Pons (tissue), 1 donor: ENCODE data around the gene SLC6A20.
"Not testable (repeated sequence)": the region's sequence is repeated elsewhere in the genome, so short reads cannot be mapped to it uniquely, and the experiment has no call there.

Experiments
- DNase-seq: peaks from one replicate; pipeline ENCODE4 v3.0.0-alpha.2; 2016; ENCODE audit warnings: low spot score

SLC6A20 gene

DNA sequence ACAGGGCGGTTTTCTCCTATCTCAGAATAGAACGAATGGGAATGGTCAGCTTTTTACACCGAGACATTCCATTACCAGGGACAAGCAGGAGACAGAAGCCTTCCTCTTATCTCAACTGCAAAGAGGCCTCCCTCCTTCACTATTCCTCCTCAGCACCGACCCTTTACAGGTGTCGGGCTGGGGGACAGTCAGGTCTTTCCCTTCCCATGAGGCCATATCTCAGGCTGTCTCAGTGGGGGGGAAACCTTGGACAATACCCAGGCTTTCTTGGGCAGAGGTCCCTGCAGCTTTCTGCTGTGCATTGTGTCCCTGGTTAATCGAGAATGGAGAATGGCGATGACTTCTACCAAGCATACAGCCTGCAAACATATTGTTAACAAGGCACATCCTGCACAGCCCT, 39.2 kb downstream of the SLC6A20 start:
- not testable (repeated sequence) for DNase-seq

DNA sequence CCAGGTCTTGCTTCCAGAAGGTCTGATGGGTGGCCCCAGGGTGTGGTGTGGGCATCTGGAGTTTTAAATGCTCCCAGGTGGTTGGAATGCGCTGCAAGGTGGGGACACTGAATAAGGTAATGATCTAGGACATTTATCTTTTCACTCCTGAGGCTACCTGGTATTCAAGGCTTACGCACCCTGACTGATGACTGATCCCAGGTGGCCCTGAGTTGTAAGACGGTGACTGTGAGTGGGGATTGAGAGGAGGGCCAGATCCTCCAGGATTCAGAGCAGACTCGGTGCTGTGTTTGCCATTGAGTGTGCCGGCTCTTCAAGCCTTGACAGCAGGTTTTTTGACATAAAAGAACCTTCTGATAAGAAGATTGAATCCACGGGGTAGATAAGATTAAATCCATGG, 40.3 kb downstream of the SLC6A20 start:
- no peak for DNase-seq

DNA sequence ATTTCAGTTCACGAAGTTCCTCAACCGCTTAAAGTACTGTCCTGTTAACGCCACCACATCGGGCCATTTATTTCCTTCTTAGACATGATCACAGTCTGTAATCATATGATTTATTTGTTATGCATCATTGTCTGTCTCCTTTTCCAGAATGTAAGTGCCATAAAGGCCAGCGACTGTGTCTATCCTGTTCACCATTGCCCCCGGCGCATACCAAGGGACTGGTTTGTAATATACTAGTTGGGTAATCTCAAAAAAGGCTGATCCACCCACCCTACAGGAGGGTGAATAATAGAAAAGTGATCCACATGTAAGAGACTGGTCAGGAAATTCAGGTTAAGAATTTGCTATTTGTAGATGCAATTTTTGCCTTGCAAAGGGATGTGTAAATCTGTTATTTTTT, 41.9 kb downstream of the SLC6A20 start:
- DNase-seq = no peak

DNA sequence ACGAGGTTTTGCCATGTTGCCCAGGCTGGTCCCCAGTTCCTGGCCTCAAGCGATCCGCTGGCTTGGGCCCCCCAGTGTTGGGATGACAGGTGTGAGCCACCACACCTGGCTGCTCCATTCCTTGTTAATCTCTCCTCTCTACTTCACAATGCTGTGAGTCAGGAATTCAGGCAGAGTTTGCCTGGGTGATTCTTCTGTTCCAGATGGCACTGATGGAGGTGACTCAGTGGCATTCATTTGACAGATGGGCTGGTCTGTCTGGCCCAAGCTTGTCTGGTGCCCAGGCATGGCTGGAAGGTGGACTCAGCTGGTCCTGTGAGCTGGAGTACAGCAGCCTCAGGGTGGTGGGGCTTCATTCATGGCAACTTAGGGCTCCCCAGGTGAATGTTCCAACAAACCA, 43.2 kb downstream of the SLC6A20 start:
- DNase-seq = no peak

DNA sequence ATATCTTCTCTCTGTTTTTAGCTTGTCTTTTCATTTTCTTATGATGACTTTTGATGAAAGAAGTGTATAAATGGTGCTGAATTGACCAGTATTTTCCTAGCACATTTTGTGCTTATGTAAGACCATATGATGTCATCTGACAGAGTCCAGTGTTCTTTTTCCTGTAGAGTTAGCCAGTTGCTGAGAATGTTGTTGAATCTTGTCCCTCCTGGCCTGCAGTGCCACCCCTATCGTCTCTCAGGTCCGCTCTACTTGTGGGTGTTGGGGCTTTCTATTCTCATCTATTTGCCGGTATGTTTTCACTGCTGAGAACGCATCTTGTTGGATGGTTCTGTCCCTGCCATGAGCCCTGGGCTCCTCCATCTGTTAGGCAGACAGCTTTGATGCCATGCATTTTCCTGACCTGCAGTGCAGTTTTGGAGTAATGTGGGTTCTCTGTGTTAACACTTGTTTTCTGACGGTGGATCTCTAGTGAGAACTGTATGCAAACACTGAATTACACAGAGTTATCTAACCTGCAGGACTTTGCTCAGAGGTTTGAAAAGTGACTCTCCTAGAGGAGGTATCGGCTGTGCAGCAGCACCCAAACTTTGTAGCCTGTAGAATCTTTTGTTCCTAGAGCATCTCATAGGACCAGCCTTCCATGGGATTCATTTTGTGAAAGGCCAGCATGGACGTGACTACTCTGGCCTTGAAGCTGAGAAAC, 44.6 kb downstream of the SLC6A20 start:
- peak; percentile 2 for DNase-seq

DNA sequence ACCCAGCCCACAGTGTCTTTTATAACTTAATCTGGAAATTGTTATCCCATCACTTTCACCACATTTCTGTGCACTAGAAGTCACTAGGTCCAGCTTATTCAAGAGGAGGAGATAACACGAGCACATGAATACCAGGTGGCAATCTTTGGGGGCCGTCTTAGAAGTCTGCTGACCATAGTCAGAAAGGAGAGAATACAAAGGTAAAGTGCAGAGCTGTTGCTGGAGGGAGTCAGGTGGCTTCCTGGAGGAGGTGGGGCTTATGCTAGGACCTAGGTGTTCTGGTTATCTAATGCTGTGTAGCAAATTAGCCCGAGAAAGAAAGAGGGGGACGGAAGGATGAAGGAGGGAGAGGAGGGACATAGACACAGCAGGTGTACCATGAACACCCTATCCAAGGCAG, 46.5 kb downstream of the SLC6A20 start:
- no peak for DNase-seq

DNA sequence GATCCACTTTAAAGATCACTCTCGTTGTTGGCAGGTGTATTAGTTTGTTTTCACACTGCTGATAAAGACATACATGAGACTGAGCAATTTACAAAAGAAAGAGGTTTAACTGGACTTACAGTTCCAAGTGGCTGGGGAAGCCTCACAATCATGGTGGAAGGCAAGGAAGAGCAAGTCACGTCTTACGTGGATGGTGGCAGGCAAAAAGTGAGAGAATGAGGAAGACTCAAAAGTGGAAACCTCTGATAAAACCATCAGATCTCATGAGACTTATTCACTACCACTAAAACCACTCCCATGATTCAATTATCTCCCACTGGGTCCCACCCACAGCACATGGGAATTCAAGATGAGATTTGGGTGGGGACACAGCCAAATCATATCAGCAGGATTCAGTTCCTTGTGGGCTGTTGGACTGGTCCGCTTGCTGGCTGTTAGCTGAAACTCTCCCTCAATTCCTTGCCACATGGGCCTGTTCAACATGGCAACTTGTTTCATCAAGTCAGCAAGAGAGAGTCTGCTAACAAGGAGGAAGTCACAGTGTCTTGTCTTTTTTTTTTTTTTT, 47.2 kb downstream of the SLC6A20 start:
- not testable (repeated sequence) for DNase-seq

DNA sequence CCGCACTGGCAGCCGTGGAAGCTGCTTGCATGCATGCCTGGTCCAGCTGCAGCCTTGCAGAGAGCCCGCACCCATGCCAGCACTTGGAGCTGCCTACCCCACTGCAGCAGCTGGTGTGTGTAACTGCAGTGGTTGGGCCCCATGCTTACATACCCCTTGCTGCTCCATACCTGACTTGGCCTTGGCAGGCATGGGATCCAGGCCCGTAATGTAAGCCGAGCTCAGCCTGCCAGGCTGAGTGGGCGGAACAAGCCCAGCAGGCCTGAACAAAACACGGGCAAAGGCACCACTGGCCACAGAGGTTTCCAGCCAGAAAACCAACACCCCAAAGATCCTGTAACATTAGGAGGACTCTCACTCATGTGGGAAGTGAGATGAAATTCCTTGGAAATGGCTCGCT, 48.3 kb downstream of the SLC6A20 start:
- DNase-seq = no peak

DNA sequence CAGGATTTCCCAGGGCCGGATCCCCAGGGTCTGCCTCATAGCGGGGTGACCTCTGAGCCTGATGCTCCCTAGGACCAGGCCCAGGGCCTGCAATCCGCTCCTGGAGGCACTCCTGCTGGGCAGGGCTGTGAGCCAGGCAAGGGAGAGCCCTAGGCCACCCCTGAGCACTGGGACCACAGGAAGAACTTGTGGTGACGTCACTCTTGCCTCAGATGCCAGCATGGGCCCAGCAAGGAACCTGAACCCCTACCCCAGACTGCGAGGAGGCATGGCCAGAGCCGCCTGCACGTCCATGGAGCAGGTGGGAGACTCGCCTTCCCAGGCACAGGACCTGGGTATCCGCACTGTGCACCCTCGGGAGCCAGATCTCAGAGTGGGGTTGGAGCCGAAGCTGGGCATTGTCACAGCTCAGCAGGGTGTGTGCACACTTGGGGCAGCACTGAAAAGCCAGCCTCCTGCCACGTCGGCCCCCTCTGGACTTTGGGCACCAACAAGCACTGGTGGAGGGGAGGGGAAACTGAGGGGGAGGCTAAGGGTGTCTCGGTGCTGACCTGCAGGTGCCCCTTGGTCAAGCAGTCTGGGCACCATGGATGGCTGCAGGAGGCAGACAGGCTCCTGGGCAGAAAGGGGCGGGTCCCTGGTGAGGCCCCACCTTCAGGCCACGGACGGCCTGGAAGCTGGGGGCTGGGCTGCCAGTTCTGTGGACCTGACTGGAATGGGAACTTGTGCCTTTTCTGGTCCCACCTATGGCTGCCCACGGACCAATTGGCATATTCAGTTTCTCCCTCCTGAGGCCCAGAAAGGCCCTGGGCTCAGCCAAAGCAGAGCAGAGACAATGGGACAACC, 49.3 kb downstream of the SLC6A20 start:
- no peak for DNase-seq

DNA sequence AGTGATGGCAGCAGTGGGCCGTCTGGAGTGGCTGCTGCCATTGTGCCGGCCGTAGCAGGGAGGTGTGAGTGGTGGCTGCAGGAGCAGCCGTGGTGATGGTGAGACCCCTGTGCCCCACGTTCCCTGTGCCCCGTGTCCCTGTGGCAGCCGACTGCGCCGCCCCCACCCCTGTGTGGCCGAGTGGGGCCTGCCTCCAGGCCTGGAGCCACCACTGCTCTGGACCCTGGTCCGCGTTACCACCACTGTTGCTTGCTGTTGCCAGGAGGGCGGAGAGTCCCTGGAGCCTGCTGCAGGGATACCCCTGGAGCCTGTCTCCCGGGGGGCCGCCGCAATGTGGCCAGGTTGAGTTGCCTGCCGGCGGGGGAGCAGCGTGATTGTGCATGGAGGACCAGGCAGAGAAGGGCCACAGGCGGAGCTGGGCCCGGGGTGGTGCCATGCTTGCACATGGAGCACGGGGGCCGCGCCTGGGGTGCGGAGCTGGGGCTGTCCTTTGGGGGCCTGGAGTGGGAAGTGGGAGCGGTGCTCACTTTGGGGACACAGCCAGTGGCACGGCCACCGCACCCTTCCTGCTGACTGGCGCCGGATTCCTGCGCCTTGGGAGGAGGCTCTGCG, 50.1 kb downstream of the SLC6A20 start:
- no peak for DNase-seq

DNA sequence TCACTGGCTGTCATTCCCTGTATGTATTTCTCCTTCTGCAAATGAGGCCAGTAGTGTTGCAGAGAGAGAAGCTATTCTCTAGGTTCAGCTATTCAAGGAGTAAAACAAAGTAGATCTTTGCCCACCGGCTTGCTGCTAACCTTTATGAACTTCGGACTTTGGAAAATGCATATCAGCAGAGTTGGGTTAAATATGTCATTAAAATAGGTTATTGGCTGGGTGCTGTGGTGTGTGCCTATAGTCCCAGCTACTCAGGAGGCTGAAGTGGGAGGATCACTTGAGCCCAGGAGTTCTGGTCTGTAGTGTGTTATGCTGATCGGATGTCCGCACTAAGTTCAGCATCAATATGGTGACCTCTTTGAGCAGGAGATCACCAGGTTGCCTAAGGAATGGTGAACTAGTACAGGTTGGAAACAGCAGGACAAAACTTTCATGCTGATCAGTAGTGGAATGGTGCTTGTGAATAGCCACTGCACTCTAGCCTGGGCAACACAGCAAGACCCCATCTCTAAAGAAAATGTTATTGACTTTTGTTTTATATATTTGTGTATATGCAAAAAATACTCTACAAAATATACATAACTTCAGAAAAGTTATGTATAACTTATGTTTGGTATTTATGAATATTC, 53.8 kb downstream of the SLC6A20 start:
- no peak for DNase-seq

DNA sequence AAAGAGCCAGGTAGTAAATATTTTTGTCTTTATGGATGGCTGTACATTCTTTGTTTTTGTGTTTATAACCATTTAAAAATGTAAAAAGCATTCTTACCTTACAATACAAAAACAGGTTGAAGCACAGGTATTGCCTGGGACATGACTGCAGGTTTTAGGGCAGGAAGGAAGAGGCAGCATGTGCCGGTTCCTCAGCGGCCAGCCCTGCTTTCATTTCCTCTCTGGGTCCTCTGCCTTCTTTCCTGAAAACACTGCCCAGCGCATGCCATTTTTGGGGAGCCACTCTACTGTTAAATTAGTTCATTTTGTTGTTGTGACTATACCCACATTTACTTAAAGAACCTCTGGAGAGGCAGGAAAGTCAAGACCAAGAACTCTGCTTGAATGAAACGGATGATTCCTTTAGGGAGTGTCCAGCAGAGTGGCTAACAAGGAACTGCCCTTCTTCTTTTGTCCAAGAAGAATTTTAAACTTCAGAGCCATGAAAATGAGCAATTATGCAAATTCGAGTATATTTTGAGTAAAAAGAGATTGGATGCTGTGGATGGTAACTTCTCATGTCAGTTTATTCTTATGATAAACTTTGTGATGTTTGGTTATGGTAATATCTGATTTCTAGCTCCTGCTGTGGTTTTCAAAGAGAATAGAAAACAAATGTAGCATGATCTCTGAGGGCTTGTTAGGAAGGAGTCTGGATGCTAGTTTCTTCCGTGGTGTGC, 54.4 kb downstream of the SLC6A20 start:
- DNase-seq = peak; percentile 1

DNA sequence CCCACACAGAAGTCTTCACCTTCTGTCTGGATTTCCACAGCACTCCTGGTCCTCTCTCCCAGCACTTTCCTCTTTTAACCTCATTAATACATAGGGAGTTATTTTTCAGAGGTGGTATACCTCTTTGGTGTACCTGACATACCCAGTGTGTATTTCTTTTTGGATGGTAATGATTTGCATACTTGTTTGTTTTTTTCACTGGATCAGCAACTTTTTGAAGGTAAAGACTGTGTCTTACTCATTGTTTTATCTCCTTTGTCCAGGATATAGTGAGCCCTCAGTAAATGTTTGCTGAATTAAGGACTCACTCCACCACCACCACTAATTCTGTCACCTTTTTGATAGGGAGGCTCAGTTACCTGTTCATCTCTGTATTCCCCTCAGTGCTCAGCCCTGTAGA, 55.1 kb downstream of the SLC6A20 start:
- DNase-seq = no peak

DNA sequence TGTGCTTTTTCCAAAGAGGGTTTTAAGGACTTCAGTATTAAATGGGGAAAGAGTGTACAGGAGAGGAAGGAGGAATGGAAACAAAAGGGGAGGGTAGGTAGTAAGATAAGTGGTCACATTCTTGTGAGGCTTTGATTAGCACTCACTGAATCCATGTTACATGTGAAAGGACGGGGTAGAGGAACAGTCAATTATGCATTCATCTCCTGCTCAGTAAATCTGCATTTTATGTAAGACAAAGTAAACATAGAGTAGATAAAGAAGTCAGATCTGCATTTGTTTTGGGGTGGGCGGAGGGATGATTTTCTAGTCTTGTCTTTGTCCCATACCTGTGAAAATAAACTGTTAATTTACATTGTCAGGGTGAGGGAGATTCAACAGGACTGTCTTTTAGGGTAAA, 56.3 kb downstream of the SLC6A20 start:
- no peak for DNase-seq

DNA sequence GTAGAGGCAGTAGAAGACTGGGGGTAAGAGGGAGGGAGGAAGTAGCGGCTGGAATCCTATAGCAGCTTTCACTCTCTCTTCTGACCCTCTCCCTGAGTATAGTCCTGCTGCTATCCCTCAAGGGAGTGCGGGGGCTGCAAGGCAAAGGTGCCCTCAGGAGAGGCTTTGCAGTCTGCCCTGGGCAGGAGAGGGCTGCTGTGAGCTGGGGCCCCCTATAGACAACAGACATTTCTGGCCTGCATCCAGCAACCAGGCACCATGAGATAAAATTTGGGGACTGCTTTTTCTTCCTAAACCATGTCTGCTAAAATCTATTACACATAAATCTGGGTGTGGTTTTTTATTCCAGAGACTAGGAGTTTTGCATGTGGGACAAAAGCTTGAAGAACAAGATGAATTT, 59.1 kb downstream of the SLC6A20 start:
- DNase-seq = no peak

DNA sequence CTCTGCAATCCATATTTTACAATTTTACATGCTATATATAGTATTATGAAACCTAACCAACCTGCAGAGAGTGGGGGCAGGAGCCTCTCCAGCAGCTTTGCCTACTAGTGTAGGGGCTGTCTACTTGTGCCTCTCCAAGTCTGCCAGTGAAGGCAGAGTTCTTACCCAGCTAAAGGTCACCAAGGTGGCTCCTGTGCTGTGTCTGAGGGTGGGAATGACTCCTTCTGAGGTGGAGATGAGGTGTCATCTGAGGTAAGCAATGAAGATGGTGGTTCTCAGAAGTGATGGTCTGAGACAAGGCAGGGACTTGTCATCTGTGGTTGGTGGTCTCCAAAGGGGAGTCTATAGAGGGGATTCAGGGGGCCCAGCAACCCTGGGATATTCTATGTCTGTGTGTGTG, 59.6 kb downstream of the SLC6A20 start:
- DNase-seq = no peak

DNA sequence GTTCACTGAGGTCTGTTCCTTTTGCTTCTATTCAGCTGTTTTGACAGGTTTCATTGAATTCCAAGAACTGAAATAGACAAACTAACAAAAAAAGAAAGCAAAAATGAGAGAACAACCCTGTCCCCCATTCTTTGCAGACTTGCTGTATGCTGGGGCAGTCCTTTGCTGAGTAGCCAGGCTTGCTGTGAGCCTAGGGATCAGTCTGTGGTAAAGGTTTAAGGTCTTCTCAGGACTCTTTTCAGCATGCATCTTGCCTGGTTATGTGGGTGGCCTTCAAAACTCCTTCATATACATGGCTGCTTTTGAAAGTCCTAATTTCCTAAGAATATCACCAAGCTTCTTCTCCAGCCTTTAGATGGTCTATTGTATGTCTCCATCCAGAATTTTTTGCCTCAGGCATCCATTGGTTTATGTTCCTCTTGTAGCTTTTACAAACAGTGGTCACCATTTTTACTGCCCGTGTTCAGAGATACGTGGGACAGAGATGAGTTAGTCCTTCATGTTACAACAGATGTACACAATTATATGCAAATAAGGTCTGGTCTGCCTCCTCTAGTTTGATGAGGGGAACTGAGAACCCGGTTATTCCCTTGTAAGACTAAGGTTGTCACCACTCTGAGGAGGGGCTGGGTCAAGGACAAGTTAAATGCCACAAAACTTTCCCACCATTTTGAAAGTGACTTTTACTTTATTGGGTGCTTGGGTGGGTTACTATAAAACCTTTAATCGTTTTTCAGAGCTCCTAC, 65.8 kb downstream of the SLC6A20 start:
- peak; percentile 10 for DNase-seq

DNA sequence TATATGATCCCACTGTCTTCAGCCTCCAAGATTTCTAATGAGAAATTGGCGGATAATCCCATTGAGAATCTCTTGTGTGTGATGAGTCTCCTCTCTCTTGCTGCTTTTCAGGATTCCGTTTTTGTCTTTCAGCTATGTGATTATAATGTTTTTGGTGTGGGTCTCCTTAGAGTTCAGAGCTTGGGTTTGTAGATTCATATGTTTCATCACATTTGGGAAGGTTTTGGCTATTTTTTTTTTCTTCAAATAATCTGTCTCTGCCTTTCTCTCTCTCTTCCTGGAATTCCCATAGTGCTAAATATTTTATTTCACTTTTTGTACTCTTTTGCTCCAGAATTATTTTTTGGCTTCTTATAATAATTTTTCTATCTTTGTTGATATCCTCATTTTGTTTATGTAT, 66.7 kb downstream of the SLC6A20 start:
- DNase-seq = no peak

DNA sequence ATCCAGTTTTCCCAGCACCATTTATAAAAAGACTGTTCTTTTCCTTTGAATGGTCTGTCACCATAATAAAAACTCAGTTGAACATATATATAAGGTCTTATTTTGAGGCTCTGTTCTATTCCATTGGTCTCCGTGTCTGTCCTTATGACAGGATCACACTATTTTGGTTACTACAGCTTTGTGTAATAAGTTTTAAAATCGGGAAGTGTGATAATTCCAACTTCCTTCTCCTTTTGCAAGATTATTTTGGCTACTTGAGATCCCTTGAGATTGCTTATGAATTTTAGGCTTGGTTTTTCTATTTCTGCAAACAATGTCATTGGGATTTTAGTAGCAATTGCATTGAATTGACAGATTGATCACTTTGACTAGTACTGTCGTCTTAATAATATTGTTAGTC, 71.4 kb downstream of the SLC6A20 start:
- peak; percentile 4 for DNase-seq

DNA sequence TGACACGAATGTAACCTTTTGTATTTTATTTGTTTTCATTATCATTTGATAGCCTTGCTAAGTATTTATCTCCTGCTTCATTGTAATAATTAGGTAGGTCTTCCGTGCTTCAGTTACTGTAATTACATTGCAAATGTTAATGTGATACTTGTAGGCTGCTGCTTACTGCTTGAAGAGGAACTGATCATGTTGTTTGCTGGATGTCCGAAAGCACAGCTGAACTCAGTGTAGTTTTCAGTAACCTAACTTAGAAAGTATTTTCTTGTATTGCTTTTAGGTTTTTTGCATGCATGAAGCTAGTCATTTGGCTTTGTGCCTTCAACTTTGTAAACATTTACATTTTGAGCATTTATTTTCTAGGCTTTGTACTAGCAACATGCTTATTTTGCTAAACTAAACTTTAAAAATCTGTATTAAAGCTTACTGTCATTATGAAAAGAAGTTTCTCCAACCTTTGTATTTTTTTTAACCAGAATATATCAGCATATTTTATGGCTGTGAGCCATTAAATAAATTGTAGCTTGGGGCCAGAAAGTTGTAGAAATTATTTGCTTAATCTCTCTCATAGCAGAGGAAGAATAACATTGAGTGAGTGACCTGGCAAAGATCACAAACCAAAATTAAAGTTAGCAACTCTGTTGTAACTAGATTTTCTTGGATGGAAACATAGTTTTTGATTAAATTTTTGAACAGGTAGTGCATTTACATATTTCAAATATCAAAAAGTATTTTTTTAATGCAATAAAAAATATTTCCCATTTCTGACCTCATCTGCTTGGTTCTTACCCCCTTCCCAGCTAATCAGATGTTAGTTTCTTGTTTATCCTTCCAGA, 76.5 kb downstream of the SLC6A20 start:
- DNase-seq = no peak
